HepG2 (cell line): ENCODE results near the gene RAPSN. TPM values are rescaled to one million over a fixed set of nuclear protein-coding genes. Genes with fewer than 3 reads are reported as not detected.

Experiments
- CCDC6 ChIP-seq: sonication (generic); formaldehyde crosslinking; IDR thresholded peaks from 2 replicates; pipeline ENCODE4 v1.8.1; 2022; ENCODE audit warnings: mild to moderate bottlenecking, missing genetic modification reagents, moderate library complexity
- CSRNP1 ChIP-seq: sonication (generic); formaldehyde crosslinking; IDR thresholded peaks from 2 replicates; pipeline ENCODE4 v1.8.1; 2023; ENCODE audit warnings: mild to moderate bottlenecking, missing genetic modification reagents
- ONECUT2 ChIP-seq: sonication (generic); formaldehyde crosslinking; IDR thresholded peaks from 2 replicates; pipeline ENCODE4 v1.4.0; 2020; ENCODE audit warnings: missing genetic modification reagents
- PHF20 ChIP-seq: sonication (generic); formaldehyde crosslinking; IDR thresholded peaks from 2 replicates; pipeline ENCODE4 v1.5.0; 2020; ENCODE audit warnings: mild to moderate bottlenecking, missing genetic modification reagents
- PHF8 ChIP-seq: sonication (generic); formaldehyde crosslinking; IDR thresholded peaks from 2 replicates; pipeline ENCODE4 v1.5.0; 2020; ENCODE audit warnings: missing genetic modification reagents
- TCF12 ChIP-seq, 2 experiments: fragments of 450-650 bp in 1 of 2; sonication (generic) in 1 of 2; formaldehyde crosslinking in 1 of 2; IDR thresholded peaks; 2 replicates each; pipeline versions ENCODE4 v1.6.1 to v1.8.0; 2017 to 2022; ENCODE audit warnings: antibody characterized with exemption in 1 of 2, mild to moderate bottlenecking in 1 of 2, missing genetic modification reagents in 1 of 2, moderate library complexity in 1 of 2
- ZFP90 ChIP-seq: sonication (generic); formaldehyde crosslinking; IDR thresholded peaks from 2 replicates; pipeline ENCODE4 v1.8.0; 2022; ENCODE audit warnings: missing genetic modification reagents, mild to moderate bottlenecking, inconsistent platforms, borderline replicate concordance
- ZHX1 ChIP-seq: sonication (generic); formaldehyde crosslinking; IDR thresholded peaks from 2 replicates; pipeline ENCODE4 v1.8.1; 2022; ENCODE audit warnings: low read depth, mild to moderate bottlenecking, missing genetic modification reagents
- ZMYM4 ChIP-seq: sonication (generic); formaldehyde crosslinking; IDR thresholded peaks from 2 replicates; pipeline ENCODE4 v1.8.1; 2023; ENCODE audit warnings: mild to moderate bottlenecking, missing genetic modification reagents
- ZNF230 ChIP-seq: sonication (generic); formaldehyde crosslinking; IDR thresholded peaks from 2 replicates; pipeline ENCODE4 v1.4.0; 2020; ENCODE audit warnings: mild to moderate bottlenecking, missing genetic modification reagents
- ZNF280B ChIP-seq: sonication (generic); formaldehyde crosslinking; IDR thresholded peaks from 2 replicates; pipeline ENCODE4 v1.5.0; 2020; ENCODE audit warnings: missing genetic modification reagents, mild to moderate bottlenecking, borderline replicate concordance
- ZNF317 ChIP-seq: sonication (generic); formaldehyde crosslinking; IDR thresholded peaks from 2 replicates; pipeline ENCODE4 v1.5.0; 2020; ENCODE audit warnings: mild to moderate bottlenecking, missing genetic modification reagents
- ZNF414 ChIP-seq: sonication (generic); formaldehyde crosslinking; IDR thresholded peaks from 2 replicates; pipeline ENCODE4 v1.5.0; 2020; ENCODE audit warnings: missing genetic modification reagents
- polyA plus RNA-seq, 8 experiments: library from polyadenylated mRNA; depleted of rRNA in 3 of 8; stranded (reverse) in 7 of 8; unstranded in 1 of 8; fragments of >200 nt; fragmentation: Illumina TruSeq in 4 of 8; extraction: Trizol in 4 of 8; gene quantifications; 2 replicates each; pipeline versions ENCODE4 v1.2.1 to v1.2.3, GENCODE V29; 2011 to 2016; ENCODE audit warnings: low read depth in 4 of 8, missing spikeins in 1 of 8, mixed read lengths in 1 of 8; ENCODE audit not compliant: insufficient read depth in 1 of 8
- total RNA-seq, 5 experiments: library from RNA; depleted of rRNA; stranded (reverse); fragments of >200 nt; fragmentation: Illumina TruSeq; extraction: Trizol; gene quantifications; 2 replicates each; pipeline ENCODE4 v1.2.3, GENCODE V29; 2016; ENCODE audit warnings: low read depth in 1 of 5
- TF ChIP-seq, protein P1 (sequence below): sonication (generic); formaldehyde crosslinking; IDR thresholded peaks from 2 replicates; pipeline ENCODE4 v1.4.0; 2020; ENCODE audit warnings: missing genetic modification reagents

The RAPSN gene
- total and polyA plus RNA-seq, 2 of the 13 experiments (the other 11 are each of a cell fraction or from before 2014, with no cell fraction given) = 0.15 to 1.2 TPM

DNA sequence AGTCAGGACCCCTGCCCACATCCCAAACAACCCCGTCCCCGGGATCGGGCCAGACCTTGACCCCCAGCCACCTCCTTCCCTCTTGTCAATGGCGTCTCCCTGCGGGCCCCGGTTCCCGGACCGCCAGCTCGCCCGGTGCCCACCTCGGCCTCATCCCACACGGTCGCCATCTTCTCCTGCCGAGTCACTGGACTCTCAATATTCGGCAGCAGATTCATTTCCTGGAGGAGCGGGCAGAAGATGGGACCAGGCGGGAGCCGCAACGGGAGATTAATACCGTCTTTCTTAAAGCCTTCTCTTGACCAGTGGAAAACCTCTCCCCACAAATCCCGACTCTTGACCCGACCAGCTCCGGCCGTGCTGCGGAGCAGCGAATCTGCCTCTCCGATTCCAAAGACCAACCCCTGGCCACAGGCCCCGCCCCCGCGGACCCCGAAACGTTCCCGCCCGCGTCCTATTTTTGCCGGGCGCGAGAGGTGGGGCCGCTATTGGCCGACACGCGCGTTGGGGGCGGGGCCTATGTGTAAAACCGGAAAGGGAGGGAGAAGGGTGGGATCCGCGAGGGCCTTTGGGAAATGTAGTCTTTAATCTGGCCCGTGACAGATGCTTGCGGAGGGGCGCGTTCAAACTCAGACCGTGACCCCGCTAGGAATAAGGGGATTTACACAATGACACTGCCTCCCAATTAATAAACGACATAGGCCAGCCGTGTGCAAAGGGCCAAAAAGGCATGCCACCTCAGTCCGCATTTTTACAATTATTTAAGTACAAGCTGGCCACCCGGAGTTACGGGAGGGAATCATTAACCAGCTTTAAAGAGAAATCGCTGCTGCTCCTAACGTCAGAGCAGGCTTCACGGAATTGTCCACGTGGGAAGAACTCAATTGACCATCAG is 22.6 kb downstream of the RAPSN start, which contains the start of gene PSMC3 (continued):
- TF ChIP-seq ZNF414 (CRISPR knock-in tag) = no peak
- peak; percentile 75 for TF ChIP-seq CSRNP1 (CRISPR knock-in tag)
- peak; percentile 84 for TF ChIP-seq PHF8 (CRISPR knock-in tag)
- peak; percentile 39; the same call in 1 of the 2 replicates for TF ChIP-seq ONECUT2 (CRISPR knock-in tag)
- TF ChIP-seq, protein P1, sequence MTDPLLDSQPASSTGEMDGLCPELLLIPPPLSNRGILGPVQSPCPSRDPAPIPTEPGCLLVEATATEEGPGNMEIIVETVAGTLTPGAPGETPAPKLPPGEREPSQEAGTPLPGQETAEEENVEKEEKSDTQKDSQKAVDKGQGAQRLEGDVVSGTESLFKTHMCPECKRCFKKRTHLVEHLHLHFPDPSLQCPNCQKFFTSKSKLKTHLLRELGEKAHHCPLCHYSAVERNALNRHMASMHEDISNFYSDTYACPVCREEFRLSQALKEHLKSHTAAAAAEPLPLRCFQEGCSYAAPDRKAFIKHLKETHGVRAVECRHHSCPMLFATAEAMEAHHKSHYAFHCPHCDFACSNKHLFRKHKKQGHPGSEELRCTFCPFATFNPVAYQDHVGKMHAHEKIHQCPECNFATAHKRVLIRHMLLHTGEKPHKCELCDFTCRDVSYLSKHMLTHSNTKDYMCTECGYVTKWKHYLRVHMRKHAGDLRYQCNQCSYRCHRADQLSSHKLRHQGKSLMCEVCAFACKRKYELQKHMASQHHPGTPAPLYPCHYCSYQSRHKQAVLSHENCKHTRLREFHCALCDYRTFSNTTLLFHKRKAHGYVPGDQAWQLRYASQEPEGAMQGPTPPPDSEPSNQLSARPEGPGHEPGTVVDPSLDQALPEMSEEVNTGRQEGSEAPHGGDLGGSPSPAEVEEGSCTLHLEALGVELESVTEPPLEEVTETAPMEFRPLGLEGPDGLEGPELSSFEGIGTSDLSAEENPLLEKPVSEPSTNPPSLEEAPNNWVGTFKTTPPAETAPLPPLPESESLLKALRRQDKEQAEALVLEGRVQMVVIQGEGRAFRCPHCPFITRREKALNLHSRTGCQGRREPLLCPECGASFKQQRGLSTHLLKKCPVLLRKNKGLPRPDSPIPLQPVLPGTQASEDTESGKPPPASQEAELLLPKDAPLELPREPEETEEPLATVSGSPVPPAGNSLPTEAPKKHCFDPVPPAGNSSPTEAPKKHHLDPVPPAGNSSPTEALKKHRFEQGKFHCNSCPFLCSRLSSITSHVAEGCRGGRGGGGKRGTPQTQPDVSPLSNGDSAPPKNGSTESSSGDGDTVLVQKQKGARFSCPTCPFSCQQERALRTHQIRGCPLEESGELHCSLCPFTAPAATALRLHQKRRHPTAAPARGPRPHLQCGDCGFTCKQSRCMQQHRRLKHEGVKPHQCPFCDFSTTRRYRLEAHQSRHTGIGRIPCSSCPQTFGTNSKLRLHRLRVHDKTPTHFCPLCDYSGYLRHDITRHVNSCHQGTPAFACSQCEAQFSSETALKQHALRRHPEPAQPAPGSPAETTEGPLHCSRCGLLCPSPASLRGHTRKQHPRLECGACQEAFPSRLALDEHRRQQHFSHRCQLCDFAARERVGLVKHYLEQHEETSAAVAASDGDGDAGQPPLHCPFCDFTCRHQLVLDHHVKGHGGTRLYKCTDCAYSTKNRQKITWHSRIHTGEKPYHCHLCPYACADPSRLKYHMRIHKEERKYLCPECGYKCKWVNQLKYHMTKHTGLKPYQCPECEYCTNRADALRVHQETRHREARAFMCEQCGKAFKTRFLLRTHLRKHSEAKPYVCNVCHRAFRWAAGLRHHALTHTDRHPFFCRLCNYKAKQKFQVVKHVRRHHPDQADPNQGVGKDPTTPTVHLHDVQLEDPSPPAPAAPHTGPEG (CRISPR knock-in tag) = peak; percentile 99
- TF ChIP-seq ZNF280B = no peak
- peak; percentile 88 for TF ChIP-seq PHF20 (CRISPR knock-in tag)
- peak; percentile 69; the same call in 1 of the 2 replicates for TF ChIP-seq ZNF230 (CRISPR knock-in tag)
- TF ChIP-seq ZFP90 = 0 out of 2 replicates have a peak, but pooled peaks have one; percentile 9
- TF ChIP-seq TCF12 (IDR thresholded peaks at IDR 0.05) = no peak
- TF ChIP-seq TCF12 (CRISPR knock-in tag; IDR thresholded peaks at IDR 0.05) = 0 out of 2 replicates have a peak, but pooled peaks have one; percentile 36
- no peak for TF ChIP-seq ZHX1 (CRISPR knock-in tag)
- TF ChIP-seq ZNF317 = peak; percentile 52; the same call in 1 of the 2 replicates
- no peak for TF ChIP-seq ZMYM4
- peak; percentile 14; the same call in 1 of the 2 replicates for TF ChIP-seq CCDC6 (CRISPR knock-in tag)
